B cell (primary cell): ENCODE results near the gene GUCY2F. TPM values are rescaled to one million over a fixed set of nuclear protein-coding genes. Genes with fewer than 3 reads are reported as not detected.

Experiments
- ATAC-seq: fragments of 200-7000 bp; cut with Tn5 transposase; one replicate; pipeline ENCODE4 v1.10.0; 2021; ENCODE audit warnings: low read depth, mild to moderate bottlenecking, moderate number of reproducible peaks, moderate library complexity
- CTCF ChIA-PET: fragments of 350-600 bp; sonication (Branson Sonifier 250); formaldehyde crosslinking; loops from one replicate; lab custom pipeline; 2021; ENCODE audit warnings: antibody characterized with exemption, inconsistent platforms; lab: Charles Lee
- POLR2A ChIA-PET: fragments of 350-600 bp; sonication (Branson Sonifier 250); formaldehyde crosslinking; loops from one replicate; lab custom pipeline; 2021; ENCODE audit warnings: antibody characterized with exemption; lab: Charles Lee
- DNase-seq: peaks from one replicate; pipeline ENCODE4 v3.0.0; 2013
- H2AFZ ChIP-seq: 2 replicates; pipeline ENCODE4 v1.6.1; 2012; ENCODE audit warnings: mild to moderate bottlenecking, low read depth, low read length; ENCODE audit not compliant: insufficient read depth, poor library complexity, severe bottlenecking
- H3K27ac ChIP-seq, 2 donors: 1 replicate in 1 of 2; 2 replicates in 1 of 2; pipeline ENCODE4 v1.5.1; 2012 to 2013; ENCODE audit warnings: low read length in 2 of 2, mild to moderate bottlenecking in 2 of 2, moderate library complexity in 1 of 2
- H3K27me3 ChIP-seq, 4 experiments: fragments of 200-600 bp in 1 of 4; sonication (generic) in 1 of 4; replicated peaks in 1 of 4; 1 replicate in 2 of 4; 2 replicates in 2 of 4; pipeline versions ENCODE4 v1.6.1 to v1.7.0; 2013 to 2016; ENCODE audit warnings: low read length in 3 of 4, mild to moderate bottlenecking in 2 of 4, mixed read lengths in 1 of 4, moderate library complexity in 1 of 4; ENCODE audit not compliant: insufficient read depth in 4 of 4, control insufficient read depth in 3 of 4; ENCODE audit errors: control extremely low read depth in 1 of 4
- H3K36me3 ChIP-seq, 2 experiments: replicated peaks in 1 of 2; 1 replicate in 1 of 2; 2 replicates in 1 of 2; pipeline versions ENCODE4 v1.6.1 to v1.7.1; 2013; ENCODE audit warnings: low read length in 1 of 2; ENCODE audit not compliant: insufficient read depth in 2 of 2, control insufficient read depth in 1 of 2; ENCODE audit errors: control extremely low read depth in 1 of 2, extremely low read depth in 1 of 2
- H3K4me1 ChIP-seq, 2 donors: fragments of 200-600 bp in 1 of 2; sonication (generic) in 1 of 2; 1 replicate in 1 of 2; 2 replicates in 1 of 2; pipeline versions ENCODE4 v1.5.1 to v1.6.1; 2013 to 2017; ENCODE audit warnings: low read length in 2 of 2; ENCODE audit not compliant: control insufficient read depth in 2 of 2, insufficient read depth in 2 of 2
- H3K4me2 ChIP-seq: replicated peaks from 2 replicates; pipeline ENCODE3; 2012; ENCODE audit warnings: mild to moderate bottlenecking, low read depth, low read length; ENCODE audit not compliant: poor library complexity, severe bottlenecking
- H3K4me3 ChIP-seq, 5 experiments: fragments of 200-600 bp in 1 of 5; sonication (generic) in 1 of 5; 1 replicate in 3 of 5; 2 replicates in 2 of 5; pipeline versions ENCODE4 v1.5.1 to v1.7.0; 2011 to 2016; ENCODE audit warnings: low read length in 4 of 5, mild to moderate bottlenecking in 4 of 5, low read depth in 2 of 5, control low read depth in 1 of 5, moderate library complexity in 1 of 5; ENCODE audit not compliant: insufficient read depth in 1 of 5; ENCODE audit errors: control extremely low read depth in 1 of 5, extremely low read depth in 1 of 5
- H3K79me2 ChIP-seq: fragments of 200-600 bp; sonication (generic); one replicate; pipeline ENCODE4 v1.6.0; 2016; ENCODE audit warnings: low read length; ENCODE audit not compliant: control insufficient read depth, insufficient read depth
- H3K9ac ChIP-seq: fragments of 200-600 bp; sonication (generic); 2 replicates; pipeline ENCODE4 v1.6.1; 2017; ENCODE audit warnings: mild to moderate bottlenecking, low read length, moderate library complexity
- H3K9me3 ChIP-seq, 3 donors: one replicate each; pipeline versions ENCODE4 v1.6.1 to v1.7.1; 2013; ENCODE audit warnings: low read length in 2 of 3; ENCODE audit not compliant: control insufficient read depth in 2 of 3, insufficient read depth in 1 of 3; ENCODE audit errors: control extremely low read depth in 1 of 3
- H4K20me1 ChIP-seq: 2 replicates; pipeline ENCODE4 v1.6.0; 2012; ENCODE audit warnings: mild to moderate bottlenecking, low read length; ENCODE audit not compliant: insufficient read depth, control insufficient read depth, poor library complexity, severe bottlenecking
- H3K27ac Mint-ChIP-seq: one replicate; pipeline ENCODE4 v1.8.0; 2021; ENCODE audit warnings: mixed read lengths
- H3K27me3 Mint-ChIP-seq: one replicate; pipeline ENCODE4 v1.8.0; 2021; ENCODE audit warnings: mixed read lengths
- H3K4me1 Mint-ChIP-seq: one replicate; pipeline ENCODE4 v1.8.0; 2021; ENCODE audit warnings: mixed read lengths
- H3K4me3 Mint-ChIP-seq: one replicate; pipeline ENCODE4 v1.8.0; 2021; ENCODE audit warnings: mixed read lengths
- H3K9me3 Mint-ChIP-seq: one replicate; pipeline ENCODE4 v1.8.0; 2022; ENCODE audit warnings: mixed read lengths; ENCODE audit not compliant: insufficient read depth
- EZH2 ChIP-seq: IDR thresholded peaks from 2 replicates; pipeline ENCODE4 v1.6.1; 2012; ENCODE audit warnings: borderline replicate concordance, low read depth, mild to moderate bottlenecking, moderate library complexity, low read length; ENCODE audit not compliant: insufficient read depth, poor library complexity, severe bottlenecking
- WGBS: methylation state at CpG from one replicate; pipeline ENCODE4 v1.1.5; 2013; ENCODE audit warnings: missing lambda C conversion rate; ENCODE audit not compliant: insufficient coverage; 5-methylcytosine and 5-hydroxymethylcytosine counted together
- intact Hi-C: fragments of 100-400 bp; cut with micrococcal nuclease; formaldehyde crosslinking; loops from one replicate; pipeline ENCODE4 v1.10.0; 2022
- polyA plus RNA-seq: library from polyadenylated mRNA; depleted of rRNA; stranded (reverse); fragments of >200 nt; gene quantifications from 2 replicates; pipeline ENCODE4 v1.2.3, GENCODE V29; 2012
- total RNA-seq, 2 donors: library from RNA; stranded (reverse); fragments of 120-200 nt in 1 of 2; gene quantifications; 1 replicate in 1 of 2; 2 replicates in 1 of 2; pipeline versions ENCODE4 v1.2.3 to v1.2.4, GENCODE V29; 2013 to 2022
- TF ChIP-seq, protein P1 (sequence below): fragments of 200-600 bp; IDR thresholded peaks from one replicate; pipeline ENCODE4 v1.8.0; 2022; ENCODE audit warnings: antibody characterized with exemption, mild to moderate bottlenecking

The GUCY2F gene
- total and polyA plus RNA-seq, 2 donors (not counting 1 experiment from before 2014, with no cell fraction given): not detected

DNA sequence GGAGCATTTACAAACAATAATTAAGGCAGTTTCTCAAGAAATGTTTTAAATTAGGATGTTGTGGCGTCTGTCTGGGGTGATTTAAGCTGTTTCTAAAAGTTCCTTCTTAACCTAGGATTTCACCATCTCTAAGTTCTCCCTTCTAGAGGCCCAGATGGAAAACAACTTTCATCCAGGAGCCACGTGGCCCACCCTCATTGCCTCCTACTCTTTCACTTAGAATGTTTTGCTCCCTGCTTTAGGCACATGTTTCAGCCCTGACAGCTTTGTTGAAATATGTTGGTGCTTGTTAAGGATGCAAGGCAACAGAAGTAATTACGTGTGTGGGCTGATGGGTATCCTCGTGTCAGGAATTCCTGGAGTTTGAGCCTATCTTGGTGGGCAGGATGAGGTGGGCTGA is 131.3 kb downstream of the GUCY2F start:
- Histone ChIP-seq H2AFZ (no peak overlapping the region), H4K20me1 (no peaks in the 10 kb centered on the region), H3K36me3 (no peaks in the 10 kb centered on the region), H3K4me3 (no peak overlapping the region), H3K27me3 (no peaks in the 10 kb centered on the region), H3K4me1 (no peaks in the 10 kb centered on the region), H3K9ac (no peak overlapping the region), H3K27ac (no peak overlapping the region), H3K4me2 (no peak overlapping the region), H3K9me3 (no peaks in the 10 kb centered on the region), H3K79me2 (no peaks in the 10 kb centered on the region)
- Mint-ChIP-seq H3K27me3 (no peaks in the 10 kb centered on the region), H3K9me3 (no peaks in the 10 kb centered on the region), H3K4me3 (no peak overlapping the region), H3K4me1 (no peaks in the 10 kb centered on the region), H3K27ac (no peak overlapping the region)
- ChIA-PET CTCF (no interaction called here), POLR2A (no interaction called here)
- TF ChIP-seq EZH2: no peak
- TF ChIP-seq, protein P1, sequence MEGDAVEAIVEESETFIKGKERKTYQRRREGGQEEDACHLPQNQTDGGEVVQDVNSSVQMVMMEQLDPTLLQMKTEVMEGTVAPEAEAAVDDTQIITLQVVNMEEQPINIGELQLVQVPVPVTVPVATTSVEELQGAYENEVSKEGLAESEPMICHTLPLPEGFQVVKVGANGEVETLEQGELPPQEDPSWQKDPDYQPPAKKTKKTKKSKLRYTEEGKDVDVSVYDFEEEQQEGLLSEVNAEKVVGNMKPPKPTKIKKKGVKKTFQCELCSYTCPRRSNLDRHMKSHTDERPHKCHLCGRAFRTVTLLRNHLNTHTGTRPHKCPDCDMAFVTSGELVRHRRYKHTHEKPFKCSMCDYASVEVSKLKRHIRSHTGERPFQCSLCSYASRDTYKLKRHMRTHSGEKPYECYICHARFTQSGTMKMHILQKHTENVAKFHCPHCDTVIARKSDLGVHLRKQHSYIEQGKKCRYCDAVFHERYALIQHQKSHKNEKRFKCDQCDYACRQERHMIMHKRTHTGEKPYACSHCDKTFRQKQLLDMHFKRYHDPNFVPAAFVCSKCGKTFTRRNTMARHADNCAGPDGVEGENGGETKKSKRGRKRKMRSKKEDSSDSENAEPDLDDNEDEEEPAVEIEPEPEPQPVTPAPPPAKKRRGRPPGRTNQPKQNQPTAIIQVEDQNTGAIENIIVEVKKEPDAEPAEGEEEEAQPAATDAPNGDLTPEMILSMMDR: no peak
- no peak for ATAC-seq
- 90% methylated on average over 2 of the region's 4 CpGs for whole genome bisulfite sequencing
- DNase-seq: no peak
- intact Hi-C loops: no loop called here

DNA sequence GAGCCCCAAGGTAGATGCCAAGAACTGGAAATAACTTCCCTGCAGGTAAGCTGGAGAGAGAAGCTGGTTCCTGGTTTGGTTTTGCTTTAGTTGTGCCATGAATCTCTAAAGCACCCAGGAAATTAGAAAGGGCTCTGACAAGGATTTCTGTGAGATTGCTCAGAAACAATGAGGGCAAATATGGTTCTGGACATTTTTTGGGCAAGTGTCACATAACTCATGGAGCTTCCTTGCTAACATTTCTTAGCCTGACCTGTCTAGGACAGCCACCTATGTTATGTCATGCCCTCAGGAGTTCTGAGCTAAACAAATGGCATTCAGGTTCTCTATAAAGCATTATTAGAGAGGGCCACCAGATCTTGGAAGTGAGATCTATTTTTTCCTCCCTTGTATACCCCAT is 131.8 kb downstream of the GUCY2F start:
- Histone ChIP-seq H4K20me1 (no peaks in the 10 kb centered on the region), H3K9ac (no peak overlapping the region), H3K36me3 (no peaks in the 10 kb centered on the region), H3K9me3 (no peaks in the 10 kb centered on the region), H3K4me2 (no peak overlapping the region), H3K27me3 (no peaks in the 10 kb centered on the region), H3K79me2 (no peaks in the 10 kb centered on the region), H3K4me1 (no peaks in the 10 kb centered on the region), H2AFZ (no peak overlapping the region), H3K4me3 (no peak overlapping the region), H3K27ac (no peak overlapping the region)
- POLR2A ChIA-PET: no interaction called here
- TF ChIP-seq, protein P1: no peak
- no peak for TF ChIP-seq EZH2
- DNase-seq (no peak), ATAC-seq (no peak)
- Mint-ChIP-seq H3K27ac (no peak overlapping the region), H3K4me3 (no peak overlapping the region), H3K27me3 (no peaks in the 10 kb centered on the region), H3K4me1 (no peaks in the 10 kb centered on the region), H3K9me3 (no peaks in the 10 kb centered on the region)
- CTCF ChIA-PET: no interaction called here
- intact Hi-C loops: no loop called here
